Caco-2 (cell line): ENCODE data around the gene PPM1G. TPM values are rescaled to one million over a fixed set of nuclear protein-coding genes. Genes with fewer than 3 reads are reported as not detected.

Experiments
- BruUV-seq: library from RNA; stranded (reverse); fragments of 400-500 nt; replicated peaks from 2 replicates; lab custom pipeline; 2021; lab: Mats Ljungman, UMichigan
- CTCF ChIA-PET: fragments of 300-600 bp; sonication (Branson Sonifier 250); formaldehyde crosslinking; loops from one replicate; lab custom pipeline; 2022; ENCODE audit warnings: antibody characterized with exemption; lab: Charles Lee
- POLR2A ChIA-PET: fragments of 300-600 bp; sonication (Branson Sonifier 250); formaldehyde crosslinking; loops from one replicate; lab custom pipeline; 2022; ENCODE audit warnings: antibody characterized with exemption; lab: Charles Lee
- DNase-seq, 2 experiments: peaks; one replicate each; pipeline versions ENCODE4 v3.0.0 to v3.0.0-alpha.2; 2020 to 2022
- H3K27me3 ChIP-seq: replicated peaks from 2 replicates; pipeline ENCODE4 v1.6.0; 2011; ENCODE audit warnings: low read length; ENCODE audit not compliant: control insufficient read depth, insufficient read depth
- H3K36me3 ChIP-seq: 2 replicates; pipeline ENCODE4 v1.5.1; 2011; ENCODE audit warnings: low read length; ENCODE audit not compliant: control insufficient read depth, insufficient read depth
- H3K4me1 ChIP-seq: fragments of 250-450 bp; sonication (Bioruptor Pico); 2 replicates; pipeline ENCODE4 v1.5.1; 2020; ENCODE audit warnings: mild to moderate bottlenecking
- H3K4me3 ChIP-seq: 2 replicates; pipeline ENCODE4 v1.5.1; 2011; ENCODE audit warnings: low read depth, mild to moderate bottlenecking, control low read depth, low read length
- H3K9me3 ChIP-seq: fragments of 250-450 bp; sonication (Bioruptor Pico); 2 replicates; pipeline ENCODE4 v1.5.1; 2020; ENCODE audit warnings: mild to moderate bottlenecking, moderate library complexity
- H3K27ac Mint-ChIP-seq: one replicate; pipeline ENCODE4 v1.8.0; 2022; ENCODE audit warnings: mixed read lengths; ENCODE audit not compliant: unreplicated experiment
- H3K27me3 Mint-ChIP-seq: one replicate; pipeline ENCODE4 v1.8.0; 2022; ENCODE audit warnings: mixed read lengths; ENCODE audit not compliant: insufficient read depth, unreplicated experiment
- H3K36me3 Mint-ChIP-seq: one replicate; pipeline ENCODE4 v1.8.0; 2022; ENCODE audit warnings: mild to moderate bottlenecking, mixed read lengths; ENCODE audit not compliant: insufficient read depth, unreplicated experiment
- H3K4me1 Mint-ChIP-seq: one replicate; pipeline ENCODE4 v1.8.0; 2022; ENCODE audit warnings: low read depth, mixed read lengths; ENCODE audit not compliant: unreplicated experiment
- H3K4me3 Mint-ChIP-seq: one replicate; pipeline ENCODE4 v1.8.0; 2022; ENCODE audit warnings: mild to moderate bottlenecking, moderate library complexity, mixed read lengths; ENCODE audit not compliant: unreplicated experiment
- H3K9me3 Mint-ChIP-seq: one replicate; pipeline ENCODE4 v1.8.0; 2022; ENCODE audit warnings: mixed read lengths; ENCODE audit not compliant: unreplicated experiment
- CTCF ChIP-seq, 2 experiments: fragments of 200-600 bp in 1 of 2; IDR thresholded peaks; 1 replicate in 1 of 2; 2 replicates in 1 of 2; pipeline versions ENCODE4 v1.5.1 to v1.8.0; 2011 to 2022; ENCODE audit warnings: antibody characterized with exemption in 1 of 2, control low read depth in 1 of 2, inconsistent platforms in 1 of 2, low read depth in 1 of 2, low read length in 1 of 2, mild to moderate bottlenecking in 1 of 2, moderate library complexity in 1 of 2; ENCODE audit not compliant: insufficient read depth in 1 of 2, severe bottlenecking in 1 of 2, unreplicated experiment in 1 of 2
- intact Hi-C: fragments of 100-400 bp; cut with micrococcal nuclease; formaldehyde crosslinking; loops from one replicate; pipeline ENCODE4 v1.10.0; 2022; ENCODE audit not compliant: unreplicated experiment
- total RNA-seq: library from RNA; stranded (reverse); gene quantifications from 2 replicates; pipeline ENCODE4 v1.2.3, GENCODE V29; 2022

The PPM1G gene
- total RNA-seq, 1 experiment from 2014 or later, result 140 TPM

GRCh38 chr2:27335311-27335710 lies 74.1 kb downstream of the PPM1G start:
- no peak overlapping the region for H3K4me3 ChIP-seq
- H3K4me1 ChIP-seq, result no peaks in the 10 kb centered on the region
- H3K27me3 Mint-ChIP-seq, result no peaks in the 10 kb centered on the region
- intact Hi-C loops, result no loop called here
- peaks cover 59% of the 10 kb centered on the region for H3K36me3 Mint-ChIP-seq
- no peaks in the 10 kb centered on the region for H3K9me3 ChIP-seq
- ChIA-PET POLR2A (no interaction called here), CTCF (no interaction called here)
- H3K36me3 ChIP-seq, result peaks cover 11% of the 10 kb centered on the region
- no peak overlapping the region for H3K27ac Mint-ChIP-seq
- DNase-seq, result no peak
- no peak overlapping the region for H3K4me3 Mint-ChIP-seq
- no peak for TF ChIP-seq CTCF (IDR thresholded peaks at IDR 0.05; ENCODE audit: insufficient read depth in 1 of 2, low read depth in 1 of 2, low read length in 1 of 2, severe bottlenecking in 1 of 2, unreplicated experiment in 1 of 2)
- no TSS peak for BruUV-seq
- no peaks in the 10 kb centered on the region for H3K27me3 ChIP-seq
- no peaks in the 10 kb centered on the region for H3K9me3 Mint-ChIP-seq
- H3K4me1 Mint-ChIP-seq, result no peaks in the 10 kb centered on the region

Other genes starting within 250 kb of the PPM1G start
- 150 and 157 TPM in 2 replicates for gene ATRAID, start 197.6 kb downstream of the PPM1G start, total RNA-seq
- gene SLC5A6, start 197.3 kb downstream of the PPM1G start, total RNA-seq, result 93.7 and 98.2 TPM in 2 replicates
- gene CAD, start 192.2 kb downstream of the PPM1G start, total RNA-seq, result 86.4 and 103 TPM in 2 replicates
- gene SLC30A3, start 146.5 kb downstream of the PPM1G start, total RNA-seq, result 3.9 and 4.3 TPM in 2 replicates
- 0.25 and 0.51 TPM in 2 replicates for gene DNAJC5G, start 134.2 kb downstream of the PPM1G start, total RNA-seq
- 0.25 TPM in 1 of 2 replicates, not detected in the other for gene TRIM54, start 127.2 kb downstream of the PPM1G start, total RNA-seq
- 0.86 TPM in 1 of 2 replicates, not detected in the other for gene UCN, start 101.1 kb downstream of the PPM1G start, total RNA-seq
- 43.4 and 50.6 TPM in 2 replicates for gene MPV17, start 86.5 kb downstream of the PPM1G start, total RNA-seq
- gene GTF3C2, start 52.8 kb downstream of the PPM1G start, total RNA-seq, result 81.0 and 91.4 TPM in 2 replicates
- 79.7 and 91.3 TPM in 2 replicates for gene EIF2B4, start 39.3 kb downstream of the PPM1G start, total RNA-seq
- gene SNX17, start 39.0 kb downstream of the PPM1G start, total RNA-seq, result 98.7 and 108 TPM in 2 replicates
- gene ZNF513, start 28.9 kb downstream of the PPM1G start, total RNA-seq, result 18.2 and 19.2 TPM in 2 replicates
- 148 and 169 TPM in 2 replicates for gene NRBP1, start 19.0 kb upstream of the PPM1G start, total RNA-seq
- gene KRTCAP3, start 32.8 kb upstream of the PPM1G start, total RNA-seq, result 47.8 and 53.9 TPM in 2 replicates
- 17.2 and 21.9 TPM in 2 replicates for gene IFT172, start 80.2 kb upstream of the PPM1G start, total RNA-seq
- gene FNDC4, start 85.6 kb upstream of the PPM1G start, total RNA-seq, result 2.4 and 2.5 TPM in 2 replicates
- gene GCKR, start 87.2 kb upstream of the PPM1G start, total RNA-seq, result 0.65 TPM in 1 of 2 replicates, not detected in the other
- gene ZNF512, start 173.5 kb upstream of the PPM1G start, total RNA-seq, result 33.9 and 38.9 TPM in 2 replicates
- gene CCDC121, start 219.4 kb upstream of the PPM1G start, total RNA-seq, result 3.9 and 4.7 TPM in 2 replicates
- 45.9 and 60.9 TPM in 2 replicates for gene GPN1, start 219.5 kb upstream of the PPM1G start, total RNA-seq